CD14-positive monocyte (primary cell): ENCODE data around the gene TMEM222. TPM values are rescaled to one million over a fixed set of nuclear protein-coding genes. Genes with fewer than 3 reads are reported as not detected.
A peak's percentile ranks its signal among the peaks of the same experiment; 100 is the strongest.

ENCODE experiments used
- DNase-seq, 3 donors: peaks; one replicate each; pipeline ENCODE4 v3.0.0-alpha.2; 2011 to 2022
- H2AFZ ChIP-seq: 2 replicates; pipeline ENCODE4 v1.6.0; 2012; ENCODE audit warnings: mild to moderate bottlenecking, low read depth, low read length, inconsistent platforms; ENCODE audit not compliant: insufficient read depth, poor library complexity, severe bottlenecking
- H3K27ac ChIP-seq, 2 donors: 1 replicate in 1 of 2; 2 replicates in 1 of 2; pipeline ENCODE4 v1.5.1; 2012 to 2013; ENCODE audit warnings: low read length in 2 of 2, control low read depth in 1 of 2, inconsistent platforms in 1 of 2, low read depth in 1 of 2, mild to moderate bottlenecking in 1 of 2
- H3K27me3 ChIP-seq, 2 donors: one replicate each; pipeline versions ENCODE4 v1.6.0 to v1.6.1; 2011 to 2013; ENCODE audit warnings: low read length in 2 of 2; ENCODE audit not compliant: control insufficient read depth in 2 of 2, insufficient read depth in 2 of 2
- H3K36me3 ChIP-seq, 2 donors: replicated peaks in 1 of 2; 1 replicate in 1 of 2; 2 replicates in 1 of 2; pipeline versions ENCODE4 v1.5.1 to v1.6.1; 2012 to 2013; ENCODE audit warnings: low read length in 2 of 2, control low read depth in 1 of 2, inconsistent platforms in 1 of 2, mild to moderate bottlenecking in 1 of 2; ENCODE audit not compliant: insufficient read depth in 2 of 2, control insufficient read depth in 1 of 2
- H3K4me1 ChIP-seq, 2 donors: 1 replicate in 1 of 2; 2 replicates in 1 of 2; pipeline versions ENCODE4 v1.5.1 to v1.6.1; 2012 to 2013; ENCODE audit warnings: low read length in 2 of 2, control low read depth in 1 of 2, inconsistent platforms in 1 of 2, mild to moderate bottlenecking in 1 of 2, moderate library complexity in 1 of 2; ENCODE audit not compliant: insufficient read depth in 2 of 2, control insufficient read depth in 1 of 2
- H3K4me2 ChIP-seq: replicated peaks from 2 replicates; pipeline ENCODE3; 2012; ENCODE audit warnings: low read length, moderate library complexity, mild to moderate bottlenecking; ENCODE audit not compliant: poor library complexity, severe bottlenecking; ENCODE audit errors: extremely low read depth
- H3K4me3 ChIP-seq, 3 experiments: fragments of 200-600 bp in 1 of 3; sonication (generic) in 1 of 3; replicated peaks in 1 of 3; 1 replicate in 2 of 3; 2 replicates in 1 of 3; pipeline ENCODE4 v1.5.1; 2011 to 2013; ENCODE audit warnings: low read length in 3 of 3, mild to moderate bottlenecking in 3 of 3, control low read depth in 2 of 3, low read depth in 2 of 3, inconsistent platforms in 1 of 3, moderate library complexity in 1 of 3
- H3K79me2 ChIP-seq: 2 replicates; pipeline ENCODE4 v1.6.0; 2012; ENCODE audit warnings: mild to moderate bottlenecking, control low read depth, inconsistent platforms, low read length, moderate library complexity; ENCODE audit not compliant: insufficient read depth
- H3K9ac ChIP-seq: 2 replicates; pipeline ENCODE4 v1.6.0; 2017; ENCODE audit warnings: low read length, mild to moderate bottlenecking; ENCODE audit not compliant: insufficient read depth, poor library complexity, severe bottlenecking
- H3K9me3 ChIP-seq, 2 donors: replicated peaks in 1 of 2; 1 replicate in 1 of 2; 2 replicates in 1 of 2; pipeline versions ENCODE4 v1.5.1 to v1.6.1; 2012 to 2013; ENCODE audit warnings: low read length in 2 of 2, control low read depth in 1 of 2; ENCODE audit not compliant: control insufficient read depth in 1 of 2, insufficient read depth in 1 of 2
- H4K20me1 ChIP-seq: 2 replicates; pipeline ENCODE4 v1.6.0; 2012; ENCODE audit warnings: mild to moderate bottlenecking, low read length, control low read depth, moderate library complexity; ENCODE audit not compliant: insufficient read depth
- H3K27ac Mint-ChIP-seq, 7 donors: one replicate each; pipeline ENCODE4 v1.8.0; 2020; ENCODE audit warnings: mild to moderate bottlenecking in 7 of 7, mixed read lengths in 7 of 7, moderate library complexity in 6 of 7, inconsistent platforms in 2 of 7
- H3K27me3 Mint-ChIP-seq, 3 donors: one replicate each; pipeline ENCODE4 v1.8.0; 2021 to 2022; ENCODE audit warnings: low read depth in 3 of 3, mild to moderate bottlenecking in 3 of 3, mixed read lengths in 3 of 3, moderate library complexity in 3 of 3, inconsistent platforms in 1 of 3
- H3K36me3 Mint-ChIP-seq, 2 donors: one replicate each; pipeline ENCODE4 v1.8.0; 2020; ENCODE audit warnings: mixed read lengths in 2 of 2, inconsistent platforms in 1 of 2, mild to moderate bottlenecking in 1 of 2
- H3K4me1 Mint-ChIP-seq: one replicate; pipeline ENCODE4 v1.8.0; 2020; ENCODE audit warnings: mild to moderate bottlenecking, mixed read lengths
- H3K4me3 Mint-ChIP-seq, 2 donors: one replicate each; pipeline ENCODE4 v1.8.0; 2020; ENCODE audit warnings: mild to moderate bottlenecking in 2 of 2, mixed read lengths in 2 of 2, moderate library complexity in 1 of 2
- H3K9me3 Mint-ChIP-seq, 7 donors: one replicate each; pipeline ENCODE4 v1.8.0; 2020 to 2022; ENCODE audit warnings: mixed read lengths in 7 of 7, mild to moderate bottlenecking in 6 of 7, moderate library complexity in 6 of 7, inconsistent platforms in 2 of 7
- CTCF ChIP-seq: fragments of 200-600 bp; IDR thresholded peaks from one replicate; pipeline ENCODE4 v1.8.0; 2022; ENCODE audit warnings: antibody characterized with exemption, mild to moderate bottlenecking
- WGBS: methylation state at CpG from one replicate; pipeline ENCODE4 v1.1.5; 2013; ENCODE audit warnings: missing lambda C conversion rate; ENCODE audit not compliant: insufficient coverage; 5-methylcytosine and 5-hydroxymethylcytosine counted together
- intact Hi-C, 2 donors: fragments of 100-400 bp; cut with micrococcal nuclease; formaldehyde crosslinking; loops; one replicate each; pipeline versions ENCODE4 v1.15.0 to v1.15.1; 2023
- polyA plus RNA-seq, 3 donors: library from polyadenylated mRNA; depleted of rRNA in 1 of 3; unstranded in 2 of 3; stranded (reverse) in 1 of 3; fragments of 300-500 nt in 2 of 3; fragments of >200 nt in 1 of 3; fragmentation: Illumina TruSeq in 2 of 3; gene quantifications; 1 replicate in 2 of 3; 2 replicates in 1 of 3; pipeline ENCODE4 v1.2.3, GENCODE V29; 2012 to 2021

TMEM222 gene
- polyA plus RNA-seq, 3 donors = 23.2 to 29.0 (median 24.6) TPM

DNA sequence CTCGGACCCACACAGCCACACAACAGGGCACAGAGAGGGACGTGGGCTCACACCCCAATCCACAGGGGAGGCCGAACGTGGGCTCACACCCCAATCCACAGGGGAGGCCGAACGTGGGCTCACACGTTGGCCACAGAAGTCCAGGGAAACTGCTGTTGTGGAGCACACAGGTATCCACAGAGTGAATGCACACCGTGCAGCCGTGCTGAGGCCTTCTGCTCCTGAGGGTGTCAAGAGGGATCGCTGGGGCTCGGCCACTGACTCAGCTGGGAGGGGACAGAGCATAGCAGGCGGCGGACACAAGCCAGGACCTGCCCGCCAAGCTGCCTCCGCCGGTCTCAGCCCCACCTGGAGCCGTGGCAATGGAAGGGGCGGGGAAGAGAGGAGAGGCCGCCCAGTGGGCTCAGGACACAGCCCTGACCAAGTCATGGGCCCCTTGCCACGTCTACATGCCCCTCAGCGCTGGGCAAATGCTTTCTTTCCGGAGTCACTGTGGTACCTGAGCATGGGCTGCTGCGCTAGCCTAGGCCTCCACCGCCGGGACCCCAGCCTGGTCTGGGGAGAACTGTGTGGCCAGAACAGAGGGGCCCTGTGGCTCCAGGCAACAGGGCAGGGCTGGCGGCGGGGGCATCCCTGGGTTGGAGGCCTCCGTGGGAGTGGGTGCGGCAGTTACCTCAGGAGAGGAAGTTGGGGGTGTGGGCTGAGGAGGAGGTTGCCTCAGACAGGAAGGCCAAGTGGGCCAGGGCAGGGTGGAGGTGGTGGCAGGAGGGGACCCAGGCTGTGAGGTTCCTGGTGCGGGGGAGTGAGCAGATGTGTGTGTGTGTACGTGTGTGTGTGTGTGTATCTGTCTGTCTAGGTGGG is 21.0 kb downstream of the TMEM222 start:
- H3K27ac ChIP-seq = peak overlapping the region; percentile 80 to 89
- H3K4me1 Mint-ChIP-seq = peaks cover 57% of the 10 kb centered on the region
- peak overlapping the region; percentile 39 to 87 (median 52) for H3K4me3 ChIP-seq
- H3K9ac ChIP-seq = peak overlapping the region; percentile 76
- H3K9me3 Mint-ChIP-seq = peaks cover 0 to 2% (median 0%) of the 10 kb centered on the region in 7 donors
- H3K79me2 ChIP-seq = peaks cover 35% of the 10 kb centered on the region
- no peaks in the 10 kb centered on the region for H3K9me3 ChIP-seq
- peak overlapping the region; percentile 66 to 93 (median 81) for H3K27ac Mint-ChIP-seq
- peak overlapping the region; percentile 96 for H3K4me2 ChIP-seq
- H3K4me1 ChIP-seq = peaks cover 44 to 55% of the 10 kb centered on the region in 2 donors
- peak overlapping the region; percentile 84 for H2AFZ ChIP-seq
- H3K27me3 Mint-ChIP-seq = peaks cover 0 to 4% (median 0%) of the 10 kb centered on the region in 3 donors
- no peaks in the 10 kb centered on the region for H4K20me1 ChIP-seq
- no peak for TF ChIP-seq CTCF
- WGBS = 1% methylated on average over 28 of the region's 31 CpGs
- H3K27me3 ChIP-seq = no peaks in the 10 kb centered on the region
- DNase-seq = peak; percentile 51 to 69 (median 69)
- peaks cover 30 to 33% of the 10 kb centered on the region in 2 donors for H3K36me3 Mint-ChIP-seq
- peaks cover 11 to 27% of the 10 kb centered on the region in 2 donors for H3K36me3 ChIP-seq
- H3K4me3 Mint-ChIP-seq = peak overlapping the region; percentile 82 to 96
- intact Hi-C loops = no loop called here

GRCh38 chr1:27343639-27344025 is 21.7 kb downstream of the TMEM222 start:
- H3K4me1 ChIP-seq = peaks cover 44 to 55% of the 10 kb centered on the region in 2 donors
- H3K4me3 Mint-ChIP-seq = peak overlapping the region; percentile 82 to 96
- H3K27me3 Mint-ChIP-seq = peaks cover 0 to 4% (median 0%) of the 10 kb centered on the region in 3 donors
- WGBS = 58% methylated on average over 2 of the region's 5 CpGs
- no peak for DNase-seq
- peaks cover 0 to 2% (median 0%) of the 10 kb centered on the region in 7 donors for H3K9me3 Mint-ChIP-seq
- no peak for TF ChIP-seq CTCF
- peaks cover 35% of the 10 kb centered on the region for H3K79me2 ChIP-seq
- peak overlapping the region; percentile 84 for H2AFZ ChIP-seq
- H3K4me1 Mint-ChIP-seq = peaks cover 57% of the 10 kb centered on the region
- no peaks in the 10 kb centered on the region for H4K20me1 ChIP-seq
- H3K4me3 ChIP-seq = peak overlapping the region; percentile 39 to 87 (median 52)
- H3K36me3 ChIP-seq = peaks cover 12 to 28% of the 10 kb centered on the region in 2 donors
- peak overlapping the region; percentile 41 to 93 (median 80) for H3K27ac Mint-ChIP-seq
- no peaks in the 10 kb centered on the region for H3K27me3 ChIP-seq
- peak overlapping the region; percentile 76 for H3K9ac ChIP-seq
- intact Hi-C loops = no loop called here
- H3K9me3 ChIP-seq = no peaks in the 10 kb centered on the region
- H3K27ac ChIP-seq = peak overlapping the region; percentile 80 to 89
- peak overlapping the region; percentile 96 for H3K4me2 ChIP-seq
- peaks cover 28 to 31% of the 10 kb centered on the region in 2 donors for H3K36me3 Mint-ChIP-seq
